ENCODE measurements around the gene MMGT1.
"Not testable (repeated sequence)": the region's sequence is repeated elsewhere in the genome, so short reads cannot be mapped to it uniquely, and the experiment has no call there.

MMGT1 gene

DNA sequence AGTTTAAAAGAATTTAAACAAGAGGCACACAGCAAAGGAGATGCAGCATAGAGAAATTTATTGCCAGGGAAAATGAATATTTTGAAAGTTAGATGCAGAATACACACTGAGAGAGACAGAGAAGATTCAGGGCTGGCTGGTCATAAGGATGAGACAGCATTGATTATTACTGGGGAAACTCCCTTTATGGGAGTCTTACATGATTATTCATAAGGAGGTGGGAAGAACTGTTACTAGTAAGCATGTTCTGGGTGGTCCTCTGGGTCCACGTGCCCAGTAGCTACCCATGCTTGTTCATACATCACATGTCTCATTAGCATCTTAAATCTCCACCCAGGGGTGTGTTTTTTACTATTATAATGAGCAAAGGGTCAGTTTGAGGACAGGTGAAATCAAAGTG lies 53.3 kb downstream of the MMGT1 start:
- not testable (repeated sequence) for DNase-seq

DNA sequence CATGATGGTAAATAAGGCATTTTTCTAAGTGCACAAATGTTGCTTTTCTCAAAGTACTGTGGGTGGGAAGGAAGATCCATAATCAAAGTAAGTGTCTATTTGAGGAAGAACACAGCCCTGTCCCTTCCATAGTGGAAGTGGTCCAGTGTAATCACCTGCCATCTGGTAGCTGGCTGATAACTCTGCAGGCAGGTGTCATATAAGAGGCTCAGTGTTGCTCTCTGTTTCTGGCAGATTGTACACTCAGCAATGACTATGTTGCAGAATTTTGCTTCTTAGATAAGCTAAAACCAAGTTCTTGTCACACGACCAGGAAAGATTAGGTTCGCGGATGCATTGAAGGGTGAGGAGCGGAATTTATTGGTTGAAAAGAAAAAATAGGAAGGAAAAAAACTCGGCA lies 59.4 kb downstream of the MMGT1 start:
- no peak for DNase-seq
